GM18909 (cell line): ENCODE measurements around the gene GPR12.
"Not testable (repeated sequence)": the region's sequence is repeated elsewhere in the genome, so short reads cannot be mapped to it uniquely, and the experiment has no call there.

Source experiments
- ATAC-seq: cut with Tn5 transposase; IDR thresholded peaks from one replicate; pipeline ENCODE4 v1.9.1; 2021; ENCODE audit warnings: mild to moderate bottlenecking; ENCODE audit not compliant: unreplicated experiment, poor library complexity

Gene GPR12

DNA sequence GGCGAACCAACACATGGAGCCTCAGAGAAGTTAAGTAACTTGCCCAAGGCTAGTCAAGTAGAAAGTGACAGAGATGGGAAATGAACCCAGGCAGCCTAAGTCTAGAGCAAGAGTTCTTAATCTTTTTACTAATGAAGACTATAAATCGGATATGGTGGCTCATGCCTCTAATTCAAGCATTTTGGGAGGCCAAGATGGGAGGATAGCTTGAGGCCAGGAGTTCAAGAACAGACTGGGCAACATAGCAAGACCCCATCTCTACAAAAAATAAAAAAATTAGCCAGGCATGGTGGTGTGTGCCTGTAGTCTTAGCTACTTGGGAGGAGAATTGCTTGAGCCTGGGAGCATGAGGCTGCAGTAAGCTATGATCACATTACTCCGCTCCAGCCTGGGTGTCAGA, 10.7 kb downstream of the GPR12 start:
- ATAC-seq = no peak

DNA sequence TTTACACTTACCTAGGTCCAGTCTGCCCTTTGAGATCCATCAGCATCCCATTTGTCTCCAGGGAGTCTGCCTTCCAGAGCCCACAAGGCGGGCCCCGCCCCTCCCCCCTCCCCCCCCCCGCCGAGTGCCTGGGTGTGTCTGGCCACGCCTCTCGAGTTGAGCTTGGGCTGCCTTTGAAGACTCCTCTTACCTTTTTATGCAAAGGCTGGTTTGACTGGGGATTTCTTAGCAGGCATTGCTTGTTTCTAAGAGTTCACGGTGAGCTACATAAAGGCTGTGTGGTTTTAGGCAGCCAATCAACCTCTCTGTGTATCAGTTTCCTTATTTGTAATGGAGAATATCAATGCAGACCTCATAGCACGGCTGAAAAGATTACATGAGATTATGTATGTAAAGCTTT, 11.3 kb downstream of the GPR12 start:
- no peak for ATAC-seq

DNA sequence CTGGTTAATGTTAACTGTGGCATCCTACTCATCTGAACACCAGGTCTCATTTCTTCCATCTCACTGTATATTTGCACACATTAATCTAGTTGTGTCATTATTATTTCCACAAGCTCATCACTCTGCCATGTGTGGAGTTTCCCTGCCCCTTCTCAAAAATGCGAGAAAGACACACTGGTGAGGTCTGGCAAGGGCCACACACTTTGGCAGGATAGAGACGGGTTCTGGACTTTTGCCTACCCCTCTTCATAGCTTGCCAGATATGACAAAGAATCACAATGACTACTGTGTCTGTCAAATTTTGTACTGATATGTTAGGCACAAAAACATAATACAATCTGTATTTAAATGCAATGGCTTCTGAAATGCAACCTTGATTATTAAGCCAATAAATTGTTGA, 12.9 kb downstream of the GPR12 start:
- no peak for ATAC-seq

GRCh38 chr13:26743971-26744370, 16.6 kb downstream of the GPR12 start:
- ATAC-seq = no peak

DNA sequence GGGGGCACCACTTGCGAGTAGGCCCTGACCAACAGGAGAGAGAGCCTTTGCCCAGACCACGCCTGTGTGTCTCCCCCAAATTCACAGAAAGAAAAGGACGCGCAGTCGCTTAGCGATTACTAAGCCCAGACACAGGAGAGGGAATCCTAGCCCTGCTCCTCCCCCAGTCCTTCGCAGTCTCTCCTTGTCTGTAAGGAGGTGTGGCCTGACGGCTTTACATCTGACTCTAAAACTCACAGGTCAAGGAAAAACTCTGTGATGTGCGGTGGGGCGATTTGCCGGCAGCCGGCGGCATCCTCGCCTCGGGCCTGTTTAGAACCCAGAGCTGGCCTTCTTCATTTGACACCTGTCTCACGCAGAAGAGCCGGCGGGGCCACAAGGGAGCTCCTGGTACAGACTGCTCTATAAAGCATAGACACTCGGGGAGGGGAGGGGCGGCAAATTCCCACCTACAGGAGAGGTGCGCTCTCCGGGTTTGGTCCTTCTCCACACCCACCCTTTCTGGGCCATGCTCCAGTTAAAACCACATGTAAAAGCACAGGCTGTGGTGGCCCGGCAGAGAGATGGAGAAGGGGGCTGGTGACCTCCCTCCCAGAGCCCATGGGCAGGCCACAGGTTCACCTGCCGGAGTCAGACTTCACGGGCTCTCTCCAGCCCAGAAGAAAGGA, 17.8 kb downstream of the GPR12 start:
- ATAC-seq = no peak

DNA sequence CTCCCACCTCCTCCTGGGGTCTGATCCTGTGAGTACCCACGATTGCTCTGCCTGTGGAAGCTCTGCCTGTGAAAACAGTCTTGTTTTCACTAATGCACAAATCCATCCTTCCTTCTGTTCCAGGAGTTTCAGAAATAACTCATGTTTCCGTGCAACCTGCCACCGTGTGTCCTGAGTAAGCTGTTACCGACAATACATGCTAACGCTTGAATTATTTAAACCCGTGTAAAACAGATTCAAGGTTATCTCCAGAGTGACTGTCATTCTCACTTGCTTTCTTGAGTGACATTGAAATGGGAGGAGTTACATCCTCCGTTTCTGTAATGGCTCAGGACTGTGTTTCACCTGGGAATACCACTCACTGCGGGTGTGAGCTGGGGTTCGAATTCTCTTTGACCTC, 24.9 kb downstream of the GPR12 start:
- ATAC-seq = no peak

GRCh38 chr13:26727633-26728032, 33.0 kb downstream of the GPR12 start:
- ATAC-seq = no peak

DNA sequence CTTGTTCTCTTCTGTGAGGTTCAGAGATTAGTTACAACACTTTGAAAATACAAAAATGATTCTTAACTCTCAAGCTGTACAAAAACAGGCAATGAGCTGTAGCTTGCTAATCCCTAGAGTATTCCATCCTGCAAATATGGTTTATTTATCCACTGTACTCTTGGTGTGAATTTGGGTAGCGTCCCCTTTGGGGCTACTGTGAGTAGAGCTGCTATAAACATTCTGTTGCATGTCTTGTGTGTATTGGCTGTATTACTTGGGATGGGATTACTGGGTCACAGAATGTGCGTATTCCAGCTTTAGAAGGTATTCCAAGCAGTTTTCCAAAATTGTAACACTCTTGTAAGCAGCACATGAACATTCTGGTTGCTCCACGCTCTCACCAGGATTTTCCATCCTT, 33.5 kb downstream of the GPR12 start:
- ATAC-seq = no peak

- no peak for ATAC-seq
These were observed 33.9 kb downstream of the GPR12 start for GRCh38 chr13:26726684-26727083.

GRCh38 chr13:26723620-26724019, 37.0 kb downstream of the GPR12 start:
- not testable (repeated sequence) for ATAC-seq

DNA sequence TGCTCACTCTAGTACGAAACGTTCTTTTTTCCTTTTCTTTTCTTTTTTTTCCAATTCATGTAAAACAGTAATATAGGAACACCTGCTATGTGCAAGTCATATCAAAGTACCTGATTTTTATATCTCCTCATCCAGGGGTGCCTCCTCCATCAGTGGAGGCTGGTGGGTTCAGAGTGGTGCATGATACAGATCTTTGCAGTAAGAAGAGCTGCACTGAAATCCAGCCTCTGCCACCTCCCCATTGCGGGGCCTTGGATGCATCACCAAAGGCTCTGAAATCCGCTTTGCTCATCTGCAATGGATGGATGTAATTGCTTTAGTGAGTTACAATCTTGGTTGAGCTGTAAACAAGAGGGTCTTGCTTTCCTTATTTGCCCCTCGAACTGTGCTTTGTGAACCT, 38.3 kb downstream of the GPR12 start:
- no peak for ATAC-seq

DNA sequence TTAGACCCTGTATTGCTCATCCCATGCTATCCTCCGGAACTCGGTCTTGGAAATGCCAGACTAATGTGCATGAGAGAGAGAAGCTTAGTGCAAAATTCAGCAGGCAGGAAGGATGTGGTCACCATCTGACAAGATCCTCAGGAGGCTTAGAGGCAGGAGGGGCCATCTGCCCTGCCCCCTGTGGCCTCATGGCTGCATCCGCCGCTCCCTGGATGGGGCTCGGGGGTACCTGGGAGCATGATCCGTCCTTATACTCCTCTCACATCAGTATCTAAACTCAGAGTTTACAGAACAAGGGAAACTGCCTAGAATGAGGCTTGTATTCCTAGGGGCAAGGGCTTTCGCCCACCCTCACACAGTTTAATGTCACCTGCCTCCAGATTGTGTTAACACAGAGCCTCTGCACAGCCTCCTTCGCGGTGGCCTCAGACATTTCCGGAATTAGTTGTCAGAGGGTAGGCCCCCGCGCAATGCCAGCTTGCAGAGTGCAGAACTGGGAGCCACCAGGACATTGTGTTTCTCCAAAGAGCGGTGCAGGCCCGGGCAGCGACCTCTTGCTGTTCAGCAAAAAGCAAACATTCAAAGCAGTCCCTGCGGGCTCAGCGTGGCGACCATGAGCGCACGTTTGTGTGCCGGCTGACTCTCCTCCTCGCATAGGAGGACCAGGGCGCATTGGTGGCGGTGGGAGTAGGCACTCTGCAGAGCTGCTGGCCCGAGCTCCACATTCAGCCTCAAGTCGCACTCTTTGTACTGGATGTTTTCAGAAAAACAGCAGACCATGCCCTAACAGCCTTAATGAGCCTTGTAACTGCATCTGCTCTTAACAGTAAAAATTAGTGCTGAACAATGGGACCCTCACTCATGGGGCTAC, 39.1 kb downstream of the GPR12 start:
- ATAC-seq = no peak

DNA sequence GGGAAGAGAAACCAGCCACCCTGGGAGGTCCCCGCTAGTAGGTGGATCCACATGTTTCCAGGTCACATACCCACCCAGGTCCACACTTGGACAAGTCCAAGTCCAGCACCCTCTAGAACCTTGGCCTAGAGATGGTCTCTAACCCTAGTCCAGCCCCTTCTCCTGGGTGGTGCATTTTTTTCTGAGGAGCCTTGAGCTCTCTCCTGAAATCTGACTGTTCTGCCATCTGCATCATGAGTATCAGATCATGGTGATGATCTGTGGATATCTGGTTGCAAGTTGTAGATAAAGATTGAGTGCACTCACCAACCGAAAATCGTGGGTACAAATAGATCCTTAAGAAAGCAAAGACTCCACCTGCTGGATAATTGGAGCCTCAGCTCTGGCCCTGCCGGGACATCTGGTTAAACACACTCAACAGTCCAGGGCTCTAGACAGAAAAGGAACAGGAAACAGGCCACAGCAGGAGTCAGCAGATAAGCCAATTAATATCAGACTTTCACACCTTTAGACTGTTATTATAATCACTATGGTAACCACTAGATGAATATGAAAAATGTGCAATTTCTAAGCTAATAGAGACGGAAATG, 41.1 kb downstream of the GPR12 start:
- ATAC-seq = no peak

DNA sequence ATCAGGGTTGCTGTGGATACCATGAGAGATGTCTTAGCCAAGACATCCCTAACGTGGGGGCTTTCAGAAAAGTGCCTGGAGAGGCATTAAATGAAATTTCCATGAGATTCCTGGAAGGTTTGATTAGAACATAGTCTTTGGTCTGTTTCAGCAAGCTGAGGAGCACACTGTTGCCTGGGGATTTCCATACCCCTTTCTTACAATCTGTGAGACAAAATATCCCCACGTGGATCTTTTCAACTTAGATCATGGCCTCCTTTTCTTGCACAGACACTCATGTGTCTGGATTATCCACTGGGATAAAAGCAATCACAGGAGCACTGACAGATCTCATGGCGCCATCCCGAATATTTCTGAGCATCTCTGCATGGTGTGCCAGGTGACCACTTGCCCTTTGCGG, 41.7 kb downstream of the GPR12 start:
- ATAC-seq = no peak

DNA sequence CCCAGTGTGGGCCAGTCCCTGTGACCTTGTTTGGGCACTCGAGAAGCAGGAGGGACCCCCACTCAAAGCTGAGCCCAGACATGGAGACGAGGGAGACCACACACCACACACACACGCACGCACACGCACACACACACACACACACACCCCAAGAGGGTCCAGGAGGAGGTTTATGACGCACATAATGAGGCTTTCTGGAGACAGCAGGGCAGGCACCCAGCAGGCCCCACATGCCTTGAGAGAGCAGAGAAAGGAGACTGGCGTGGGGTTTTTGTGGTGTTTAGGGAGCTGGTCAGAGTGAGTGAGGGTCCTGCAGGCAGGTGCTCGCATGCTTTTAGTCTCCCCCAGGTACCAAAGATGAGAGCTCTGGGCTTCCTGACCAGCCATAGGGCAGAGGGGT, 42.4 kb downstream of the GPR12 start:
- no peak for ATAC-seq

GRCh38 chr13:26716984-26717383, 43.6 kb downstream of the GPR12 start:
- ATAC-seq = no peak

GRCh38 chr13:26713341-26713740, 47.2 kb downstream of the GPR12 start:
- no peak for ATAC-seq

DNA sequence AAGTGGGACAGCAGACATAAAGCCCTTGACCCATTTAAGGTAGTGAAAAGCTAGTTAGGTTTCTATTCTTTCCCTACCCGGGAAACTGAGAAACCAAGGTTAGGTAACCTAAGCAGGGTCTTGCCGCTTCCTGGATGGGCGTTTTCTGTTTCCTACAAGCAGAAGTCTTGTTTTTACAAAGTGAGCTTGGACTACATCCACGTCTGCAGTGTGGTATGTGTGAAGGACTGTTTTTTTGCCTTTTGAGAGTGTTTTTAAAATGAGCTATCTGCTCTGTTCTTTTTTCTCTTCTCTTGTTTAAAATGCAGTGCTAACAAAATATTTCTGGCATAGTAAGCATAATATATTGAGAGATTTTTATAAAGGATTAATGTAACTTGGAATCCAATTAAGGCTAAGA, 49.4 kb downstream of the GPR12 start:
- no peak for ATAC-seq

DNA sequence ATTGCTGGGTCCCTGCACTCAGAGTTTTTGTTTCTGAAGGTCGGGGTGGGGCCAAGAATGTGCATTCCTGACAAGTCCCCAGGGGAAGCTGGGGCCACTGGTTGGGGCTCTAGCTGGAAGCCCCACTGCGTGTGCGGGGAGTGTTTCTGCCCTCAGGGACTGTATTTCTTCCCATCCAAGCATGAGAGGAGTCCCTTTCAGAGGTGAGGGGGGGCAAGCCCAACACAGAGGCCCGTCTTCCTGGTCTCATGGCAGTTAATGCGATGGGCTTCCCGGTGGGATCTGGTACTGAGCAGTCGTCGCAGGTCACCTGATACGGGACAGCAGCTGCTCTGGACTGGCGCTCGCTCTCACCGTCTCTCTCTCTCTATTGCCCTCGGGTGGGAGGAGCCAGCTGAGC, 50.4 kb downstream of the GPR12 start:
- ATAC-seq = no peak

DNA sequence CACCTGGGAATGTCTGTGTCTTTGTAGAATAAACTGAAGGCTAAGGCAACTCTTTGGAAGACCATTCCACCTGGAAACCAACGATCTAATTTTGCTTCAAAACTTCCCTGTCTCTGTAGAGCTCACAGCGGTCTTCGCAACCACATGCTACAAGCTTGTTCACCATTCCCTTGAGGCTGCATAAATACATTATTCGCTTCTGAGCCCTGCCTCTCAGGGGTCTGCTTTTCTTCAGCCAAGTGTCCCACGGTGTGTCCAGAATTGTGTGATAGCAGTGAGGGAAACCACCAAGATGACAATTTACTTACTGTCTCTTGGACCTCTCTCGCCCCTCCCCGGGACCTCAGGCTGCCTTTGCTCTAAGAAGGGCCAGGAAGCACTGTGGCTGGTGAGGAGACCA, 51.1 kb downstream of the GPR12 start:
- ATAC-seq = no peak

DNA sequence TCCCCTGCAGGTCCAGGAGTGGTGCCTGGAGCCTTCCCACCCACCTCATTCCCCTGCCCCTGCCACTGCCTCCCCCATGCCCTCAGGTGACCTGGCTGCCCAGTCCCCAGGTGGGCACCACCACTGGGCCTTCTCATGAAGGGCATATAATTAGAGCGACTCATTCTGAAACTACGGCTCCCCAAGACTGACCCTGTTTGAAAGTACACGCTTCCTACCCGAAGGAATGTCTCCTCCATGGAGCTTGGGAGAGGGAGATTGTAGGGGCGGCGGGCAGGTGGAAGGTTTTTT, 52.6 kb downstream of the GPR12 start:
- no peak for ATAC-seq
